ENCODE data around the gene RBMS1. TPM values are rescaled to one million over a fixed set of nuclear protein-coding genes. Genes with fewer than 3 reads are reported as not detected.

The RBMS1 gene
- polyA plus RNA-seq, 2 of the 4 experiments (the other 2 are of a cell fraction), result 51.9 to 108 TPM

GRCh38 chr2:160241251-160242137, 252.1 kb downstream of the RBMS1 start (continued):
- TF ChIP-seq, protein P1, sequence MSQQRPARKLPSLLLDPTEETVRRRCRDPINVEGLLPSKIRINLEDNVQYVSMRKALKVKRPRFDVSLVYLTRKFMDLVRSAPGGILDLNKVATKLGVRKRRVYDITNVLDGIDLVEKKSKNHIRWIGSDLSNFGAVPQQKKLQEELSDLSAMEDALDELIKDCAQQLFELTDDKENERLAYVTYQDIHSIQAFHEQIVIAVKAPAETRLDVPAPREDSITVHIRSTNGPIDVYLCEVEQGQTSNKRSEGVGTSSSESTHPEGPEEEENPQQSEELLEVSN (IDR thresholded peaks at IDR 0.05; ENCODE audit: borderline replicate concordance, low read depth), result peak; percentile 18; the same call in 1 of the 2 replicates
- peak; percentile 77 for TF ChIP-seq MAX (IDR thresholded peaks at IDR 0.05)

- ChIA-PET CTCF (interaction anchor here (1.2 to 3.9 kb wide), 4 partner anchors 9 to 130 kb away, joined by 4 to 20 read pairs (median 8); no protein-coding TSS in a partner anchor), POLR2A (no interaction called here)
- TF ChIP-seq SREBF2 (IDR thresholded peaks at IDR 0.05) (no peak), CEBPB (IDR thresholded peaks at IDR 0.05) (no peak), HDAC2 (IDR thresholded peaks at IDR 0.05) (no peak), FOXS1 (CRISPR knock-in tag; IDR thresholded peaks at IDR 0.05) (no peak), MAZ (IDR thresholded peaks at IDR 0.05; ENCODE audit: borderline replicate concordance, low read depth, low read length) (no peak), ESRRA (IDR thresholded peaks at IDR 0.05; ENCODE audit: borderline replicate concordance, low read length) (no peak), TFCP2L1 (CRISPR knock-in tag; IDR thresholded peaks at IDR 0.05) (no peak), CHD2 (IDR thresholded peaks at IDR 0.05; ENCODE audit: low read length, partially characterized antibody) (no peak), EHMT2 (IDR thresholded peaks at IDR 0.05; ENCODE audit: low read depth) (no peak), HOXA7 (CRISPR knock-in tag; IDR thresholded peaks at IDR 0.05) (no peak), NFE2L2 (conservative IDR thresholded peaks at IDR 0.05; ENCODE audit: low read length) (no peak), NPAS2 (CRISPR knock-in tag; IDR thresholded peaks at IDR 0.05; ENCODE audit: borderline replicate concordance) (no peak), RAD21 (conservative IDR thresholded peaks at IDR 0.05 in 1 of 2, IDR thresholded peaks at IDR 0.05 in 1 of 2) (no peak)
- TF ChIP-seq, protein P1 (IDR thresholded peaks at IDR 0.05; ENCODE audit: borderline replicate concordance, low read depth), result no peak
- 79% methylated on average over 5 of the region's 5 CpGs for WGBS (ENCODE audit: missing lambda C conversion rate)
- DNase-seq (ENCODE audit: low read depth in 1 of 2, low spot score in 1 of 2) (no peak), FAIRE-seq (no peak), ATAC-seq (no peak)
- H3K4me2 ChIP-seq, result no peak overlapping the region
- H3K9me3 ChIP-seq, result no peaks in the 10 kb centered on the region
- H3K4me3 ChIP-seq, result no peak overlapping the region
- H3K27ac ChIP-seq, result peak overlapping the region; percentile 88 to 93
- H3K4me1 ChIP-seq, result peaks cover 42% of the 10 kb centered on the region
Measured at GRCh38 chr2:160239436-160239835, 254.2 kb downstream of the RBMS1 start.

DNA sequence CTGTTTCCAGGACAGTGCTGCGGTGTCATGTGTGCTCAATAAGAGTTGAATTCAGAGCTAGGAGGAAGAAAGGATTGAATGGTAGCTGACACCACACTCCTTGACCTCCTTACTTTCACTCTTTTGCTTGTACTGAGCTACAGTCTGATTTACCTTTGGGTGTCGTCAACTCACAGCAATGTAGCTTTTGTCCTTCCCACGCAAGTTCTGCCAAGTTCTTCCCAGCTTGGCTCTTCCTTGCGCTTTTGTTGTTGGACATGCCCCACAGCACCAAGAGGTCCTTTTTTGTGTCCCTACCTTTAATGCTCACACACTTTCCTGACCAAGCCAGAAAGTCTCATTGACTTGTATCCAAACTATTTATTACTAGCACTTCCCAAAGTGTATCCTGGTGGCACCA, 255.2 kb downstream of the RBMS1 start:
- ATAC-seq (no peak), DNase-seq (ENCODE audit: low read depth in 1 of 2, low spot score in 1 of 2) (no peak), FAIRE-seq (no peak)
- Histone ChIP-seq H3K4me1 (peaks cover 45% of the 10 kb centered on the region), H3K27ac (peak overlapping the region; percentile 23 to 93; a peak in 5 of 6 replicates), H3K9me3 (no peaks in the 10 kb centered on the region), H3K4me2 (no peak overlapping the region), H3K4me3 (no peak overlapping the region)
- WGBS (ENCODE audit: missing lambda C conversion rate), result 97% methylated on average over 4 of the region's 4 CpGs
- ChIA-PET CTCF (interaction anchor here (0.9 to 1.7 kb wide), 5 partner anchors 13 to 86 kb away, joined by 3 to 5 read pairs (median 4); no protein-coding TSS in a partner anchor), POLR2A (no interaction called here)
- TF ChIP-seq RFX5 (IDR thresholded peaks at IDR 0.05) (no peak), POLR2A (IDR thresholded peaks at IDR 0.05; ENCODE audit: low read length) (no peak), USF2 (IDR thresholded peaks at IDR 0.05) (no peak), SMC3 (IDR thresholded peaks at IDR 0.05) (no peak), ZSCAN20 (CRISPR knock-in tag; IDR thresholded peaks at IDR 0.05) (no peak), REST (IDR thresholded peaks at IDR 0.05) (no peak), PBX3 (IDR thresholded peaks at IDR 0.05) (no peak), HEYL (CRISPR knock-in tag; IDR thresholded peaks at IDR 0.05) (no peak), MAFK (IDR thresholded peaks at IDR 0.05; ENCODE audit: partially characterized antibody) (no peak), KDM1A (IDR thresholded peaks at IDR 0.05; ENCODE audit: low read depth) (no peak), RNF2 (IDR thresholded peaks at IDR 0.05; ENCODE audit: borderline replicate concordance, low read depth) (no peak), HOXB5 (CRISPR knock-in tag; IDR thresholded peaks at IDR 0.05) (no peak), RCOR1 (IDR thresholded peaks at IDR 0.05; ENCODE audit: low read depth, low read length) (no peak)
